Large intestine (tissue), 12 donors: Measurements from ENCODE around the gene AKAP17A. TPM values are rescaled to one million over a fixed set of nuclear protein-coding genes. Genes with fewer than 3 reads are reported as not detected.
"Not testable (repeated sequence)": the region's sequence is repeated elsewhere in the genome, so short reads cannot be mapped to it uniquely, and the experiment has no call there.

Experiments
- DNase-seq, 2 donors: peaks; one replicate each; pipeline versions ENCODE4 v3.0.0 to v3.0.0-alpha.2; 2013
- H3K27ac ChIP-seq: one replicate; pipeline ENCODE4 v1.5.1; 2013; ENCODE audit warnings: low read length
- H3K27me3 ChIP-seq: 2 replicates; pipeline ENCODE4 v1.6.1; 2013; ENCODE audit warnings: low read length; ENCODE audit not compliant: control insufficient read depth, insufficient read depth
- H3K36me3 ChIP-seq: 2 replicates; pipeline ENCODE4 v1.6.1; 2013; ENCODE audit warnings: low read length; ENCODE audit not compliant: control insufficient read depth, insufficient read depth
- H3K4me1 ChIP-seq: one replicate; pipeline ENCODE4 v1.6.1; 2013; ENCODE audit warnings: low read length; ENCODE audit not compliant: control insufficient read depth, insufficient read depth
- H3K4me3 ChIP-seq: one replicate; pipeline ENCODE4 v1.5.1; 2013; ENCODE audit warnings: low read length
- H3K9me3 ChIP-seq: one replicate; pipeline ENCODE4 v1.6.1; 2013; ENCODE audit warnings: mild to moderate bottlenecking, low read depth, low read length, moderate library complexity; ENCODE audit not compliant: control insufficient read depth
- WGBS: methylation state at CpG from one replicate; pipeline ENCODE4 v1.1.5; 2013; ENCODE audit warnings: low lambda C conversion rate; ENCODE audit not compliant: insufficient coverage; 5-methylcytosine and 5-hydroxymethylcytosine counted together
- long read RNA-seq, 11 donors: transcript quantifications; one replicate each; lab custom pipeline, GENCODE V29; 2026
- polyA plus RNA-seq: library from polyadenylated mRNA; unstranded; fragments of 120-200 nt; gene quantifications from one replicate; pipeline ENCODE4 v1.2.1, GENCODE V29; 2013

Gene AKAP17A
- polyA plus RNA-seq, result 65.9 TPM
- long read RNA-seq, donor 1, transcript AKAP17A-202 (4 exons, 2,187 nt), result major isoform, 5 of 10 reads
- long read RNA-seq, donor 1, transcript AKAP17A-201 (5 exons, 3,204 nt), result major isoform, 5 of 10 reads
- long read RNA-seq, donor 1, partial matches to known transcripts, result 0 of 10 reads
- long read RNA-seq, donor 1, other reads (novel, unspliced or antisense), result 0 of 10 reads
- long read RNA-seq, donor 2, transcript AKAP17A-202 (4 exons, 2,187 nt), result major isoform, 8 of 37 reads
- long read RNA-seq, donor 2, partial matches to known transcripts, result 26 of 37 reads
- long read RNA-seq, donor 2, other reads (novel, unspliced or antisense), result 0 of 37 reads
- long read RNA-seq, donor 3, transcript AKAP17A-202 (4 exons, 2,187 nt), result major isoform, 15 of 52 reads
- long read RNA-seq, donor 3, transcript AKAP17A-201 (5 exons, 3,204 nt), result minor isoform, 14 of 52 reads
- long read RNA-seq, donor 3, partial matches to known transcripts, result 21 of 52 reads
- long read RNA-seq, donor 3, other reads (novel, unspliced or antisense), result 0 of 52 reads
- long read RNA-seq, donor 4, partial matches to known transcripts, result 0 of 1 reads
- long read RNA-seq, donor 4, other reads (novel, unspliced or antisense), result 0 of 1 reads
- long read RNA-seq, donor 5, partial matches to known transcripts, result 8 of 13 reads
- long read RNA-seq, donor 5, other reads (novel, unspliced or antisense), result 0 of 13 reads
- long read RNA-seq, donor 6, transcript AKAP17A-201 (5 exons, 3,204 nt), result minor isoform, 5 of 17 reads
- long read RNA-seq, donor 6, transcript AKAP17A-202 (4 exons, 2,187 nt), result major isoform, 7 of 17 reads
- long read RNA-seq, donor 6, partial matches to known transcripts, result 5 of 17 reads
- long read RNA-seq, donor 6, other reads (novel, unspliced or antisense), result 0 of 17 reads
- long read RNA-seq, donor 7, partial matches to known transcripts, result 0 of 6 reads
- long read RNA-seq, donor 7, other reads (novel, unspliced or antisense), result 0 of 6 reads
- long read RNA-seq, donor 8, transcript AKAP17A-202 (4 exons, 2,187 nt), result major isoform, 11 of 54 reads
- long read RNA-seq, donor 8, partial matches to known transcripts, result 39 of 54 reads
- long read RNA-seq, donor 8, other reads (novel, unspliced or antisense), result 0 of 54 reads
- long read RNA-seq, donor 9, transcript AKAP17A-202 (4 exons, 2,187 nt), result major isoform, 7 of 16 reads
- long read RNA-seq, donor 9, partial matches to known transcripts, result 7 of 16 reads
- long read RNA-seq, donor 9, other reads (novel, unspliced or antisense), result 0 of 16 reads
- long read RNA-seq, donor 10, transcript AKAP17A-201 (5 exons, 3,204 nt), result minor isoform, 7 of 37 reads
- long read RNA-seq, donor 10, transcript AKAP17A-202 (4 exons, 2,187 nt), result major isoform, 9 of 37 reads
- long read RNA-seq, donor 10, partial matches to known transcripts, result 19 of 37 reads
- long read RNA-seq, donor 10, other reads (novel, unspliced or antisense), result 0 of 37 reads
- long read RNA-seq, donor 11, partial matches to known transcripts, result 11 of 18 reads
- long read RNA-seq, donor 11, other reads (novel, unspliced or antisense), result 0 of 18 reads

GRCh38 chrX:1591102-1591862 lies at the start of gene AKAP17A:
Gene AKAP17A, plus strand, starts transcription at chrX:1591604. Its CDS starts 1,859 bp downstream, at chrX:1593463.
- peak within 1 kb of the TSS; percentile 82 for H3K4me3 ChIP-seq
- 13% methylated on average over 1 of the region's 66 CpGs for WGBS
- DNase-seq, result peak; percentile 94
- peak within 1 kb of the TSS; percentile 82 for H3K27ac ChIP-seq
- no peaks in the 10 kb centered on the region for H3K27me3 ChIP-seq
- H3K9me3 ChIP-seq, result no peaks in the 10 kb centered on the region
- H3K4me1 ChIP-seq, result peaks cover 9% of the 10 kb centered on the region
- H3K36me3 ChIP-seq, result peaks cover 29% of the 10 kb centered on the region

- Histone ChIP-seq H3K27me3 (no peaks in the 10 kb centered on the region), H3K4me3 (no peak overlapping the region), H3K9me3 (no peaks in the 10 kb centered on the region), H3K27ac (no peak overlapping the region), H3K4me1 (no peaks in the 10 kb centered on the region), H3K36me3 (no peaks in the 10 kb centered on the region)
- DNase-seq, result no peak
- 100% methylated on average over 3 of the region's 22 CpGs for WGBS
Measured at GRCh38 chrX:1542994-1543725, 48.2 kb upstream of the AKAP17A start.

DNA sequence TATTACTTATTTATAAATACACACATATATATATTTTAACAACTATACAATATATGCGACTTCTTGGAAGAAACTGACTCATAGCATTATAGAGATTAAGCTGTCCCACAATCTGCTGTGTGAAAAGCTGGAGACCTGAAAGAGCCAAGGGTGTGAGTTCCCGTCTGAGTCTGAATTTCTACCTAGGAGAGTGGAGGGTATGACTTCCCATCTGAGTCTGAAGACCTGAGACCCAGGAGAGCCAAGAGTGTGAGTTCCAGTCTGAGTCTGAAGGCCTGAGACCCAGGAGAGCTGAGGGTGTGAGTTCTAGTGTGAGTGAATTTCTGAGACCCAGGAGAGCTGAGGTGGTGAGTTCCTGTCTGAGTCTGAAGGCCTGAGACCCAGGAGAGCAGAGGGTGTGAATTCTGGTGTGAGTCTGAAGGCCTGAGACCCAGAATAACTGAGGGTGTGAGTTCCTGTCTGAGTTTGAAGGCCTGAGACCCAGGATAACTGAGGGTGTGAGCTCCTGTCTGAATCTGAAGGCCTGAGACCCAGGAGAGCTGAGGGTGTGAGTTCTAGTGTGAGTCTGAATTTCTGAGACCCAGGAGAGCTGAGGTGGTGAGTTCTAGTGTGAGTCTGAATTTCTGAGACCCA lies 45.5 kb upstream of the AKAP17A start:
- Histone ChIP-seq H3K27me3 (no peaks in the 10 kb centered on the region), H3K36me3 (no peaks in the 10 kb centered on the region), H3K4me1 (no peaks in the 10 kb centered on the region), H3K9me3 (no peaks in the 10 kb centered on the region), H3K27ac (no peak overlapping the region), H3K4me3 (no peak overlapping the region)
- no peak for DNase-seq
- no CpG with 5 or more reads among the region's 2 CpGs for WGBS

DNA sequence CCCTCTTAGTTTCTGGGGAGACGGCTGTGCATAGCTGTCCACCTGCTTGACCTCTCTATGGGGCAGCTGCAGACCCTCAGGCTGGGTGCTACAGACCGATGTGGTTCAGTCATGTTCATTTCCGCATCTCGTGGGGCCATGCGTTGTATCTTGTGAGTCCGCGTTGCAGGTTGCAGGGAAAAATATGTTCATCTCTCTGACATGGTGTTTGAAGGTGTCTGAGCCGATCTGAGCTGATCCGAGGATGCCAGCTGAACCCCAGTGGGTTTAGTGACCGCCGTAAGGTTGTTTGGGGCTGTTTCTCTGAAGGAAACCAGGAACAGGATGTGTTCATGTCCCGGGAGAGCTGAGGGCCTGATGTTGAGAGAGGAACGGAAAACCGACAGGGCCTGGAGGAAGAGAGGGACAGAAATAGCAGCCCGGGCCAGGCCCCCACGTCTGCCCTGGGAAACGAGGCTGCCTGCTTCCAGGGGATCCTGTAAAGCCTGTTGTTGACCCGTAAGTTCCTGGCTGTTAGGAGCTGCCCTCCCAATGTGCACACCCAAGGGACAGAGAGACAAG lies 44.6 kb upstream of the AKAP17A start:
- WGBS, result no CpG with 5 or more reads among the region's 18 CpGs
- no peak for DNase-seq
- no peak overlapping the region for H3K4me3 ChIP-seq
- H3K36me3 ChIP-seq, result no peaks in the 10 kb centered on the region
- no peaks in the 10 kb centered on the region for H3K4me1 ChIP-seq
- H3K9me3 ChIP-seq, result no peaks in the 10 kb centered on the region
- H3K27ac ChIP-seq, result no peak overlapping the region
- H3K27me3 ChIP-seq, result no peaks in the 10 kb centered on the region

DNA sequence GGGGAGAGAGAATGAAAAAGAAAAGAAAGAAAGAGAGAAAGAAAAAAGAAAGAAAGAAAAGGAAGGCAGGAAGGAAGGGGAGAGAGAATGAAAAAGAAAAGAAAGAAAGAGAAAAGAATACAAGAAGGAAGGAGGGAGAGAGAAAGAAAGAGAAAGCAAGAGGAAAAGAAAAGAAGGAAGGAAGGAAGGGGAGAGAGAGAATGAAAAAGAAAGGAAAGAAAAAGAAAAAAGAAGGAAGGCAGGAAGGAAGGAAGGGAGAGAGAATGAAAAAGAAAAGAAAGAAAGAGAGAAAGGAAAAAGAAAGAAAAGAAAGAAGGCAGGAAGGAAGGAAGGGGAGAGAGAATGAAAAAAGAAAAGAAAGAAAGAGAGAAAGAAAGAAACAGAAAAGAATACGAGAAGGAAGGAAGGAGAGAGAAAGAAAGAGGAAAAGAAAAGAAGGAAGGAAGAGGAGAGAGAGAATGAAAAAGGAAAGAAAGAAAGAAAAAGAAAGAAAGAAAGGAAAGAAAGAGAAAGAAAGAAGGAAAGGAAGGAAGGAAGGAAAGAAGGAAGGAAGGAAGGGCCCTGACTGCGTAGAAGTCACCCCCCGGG lies 39.4 kb upstream of the AKAP17A start:
- H3K27me3 ChIP-seq, result no peaks in the 10 kb centered on the region
- H3K4me3 ChIP-seq, result no peak overlapping the region
- no peaks in the 10 kb centered on the region for H3K36me3 ChIP-seq
- WGBS, result 92% methylated on average over 3 of the region's 3 CpGs
- H3K4me1 ChIP-seq, result no peaks in the 10 kb centered on the region
- DNase-seq, result no peak
- H3K9me3 ChIP-seq, result no peaks in the 10 kb centered on the region
- no peak overlapping the region for H3K27ac ChIP-seq

GRCh38 chrX:1554469-1555210 lies 36.8 kb upstream of the AKAP17A start:
- H3K27ac ChIP-seq, result no peak overlapping the region
- DNase-seq, result no peak
- H3K4me1 ChIP-seq, result no peaks in the 10 kb centered on the region
- 100% methylated on average over 1 of the region's 19 CpGs for WGBS
- H3K9me3 ChIP-seq, result no peaks in the 10 kb centered on the region
- no peak overlapping the region for H3K4me3 ChIP-seq
- H3K36me3 ChIP-seq, result no peaks in the 10 kb centered on the region
- no peaks in the 10 kb centered on the region for H3K27me3 ChIP-seq

DNA sequence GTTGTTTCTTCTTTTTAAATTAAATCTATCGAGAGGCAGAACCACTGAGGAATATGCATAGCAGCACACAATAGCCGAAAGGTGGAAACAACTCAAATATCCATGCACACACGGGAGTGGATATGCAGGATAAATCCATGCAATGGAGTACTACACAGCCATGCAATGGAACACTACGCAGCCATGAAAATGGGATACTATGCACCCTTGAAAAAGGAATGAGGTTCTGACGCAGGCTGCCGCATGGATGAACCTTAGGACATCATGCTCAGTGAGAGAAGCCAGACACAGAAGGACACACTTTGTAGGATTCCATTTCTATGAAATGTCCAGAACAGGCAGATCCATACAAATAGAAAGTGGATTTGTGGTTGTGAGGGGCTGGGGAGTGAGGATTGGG lies 36.0 kb upstream of the AKAP17A start:
- H3K9me3 ChIP-seq, result no peaks in the 10 kb centered on the region
- no peak for DNase-seq
- no peaks in the 10 kb centered on the region for H3K27me3 ChIP-seq
- H3K36me3 ChIP-seq, result no peaks in the 10 kb centered on the region
- no peak overlapping the region for H3K27ac ChIP-seq
- no peak overlapping the region for H3K4me3 ChIP-seq
- WGBS, result 96% methylated on average over 4 of the region's 6 CpGs
- no peaks in the 10 kb centered on the region for H3K4me1 ChIP-seq

DNA sequence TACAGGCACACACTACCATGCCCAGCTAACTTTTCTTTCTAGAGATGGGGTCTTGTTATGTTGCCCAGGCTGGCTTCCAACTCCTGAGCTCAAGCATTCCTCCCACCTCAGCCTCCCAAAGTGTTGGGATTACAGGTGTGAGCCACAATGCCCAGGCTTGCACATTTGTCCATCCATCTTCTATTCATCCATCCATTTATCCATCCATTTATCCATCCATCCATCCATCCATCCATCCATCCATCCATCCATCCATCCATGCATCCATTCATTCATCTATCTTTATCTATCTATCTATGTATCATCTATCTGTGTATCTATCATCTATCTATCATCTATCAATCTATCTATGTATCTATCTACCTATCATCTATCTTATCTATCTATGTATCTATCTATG lies 34.0 kb upstream of the AKAP17A start:
- H3K27ac ChIP-seq, H3K4me1 ChIP-seq, H3K36me3 ChIP-seq, H3K9me3 ChIP-seq, H3K4me3 ChIP-seq, H3K27me3 ChIP-seq, DNase-seq: not testable (repeated sequence)
